Measurements from ENCODE around the gene CDNF. TPM values are rescaled to one million over a fixed set of nuclear protein-coding genes. Genes with fewer than 3 reads are reported as not detected.
A peak's percentile ranks its signal among the peaks of the same experiment; 100 is the strongest.

CDNF gene
- 1 to 10 TPM; 1.5 to 5.9 TPM for total RNA-seq
- polyA plus RNA-seq = 1 to 10 TPM; 2.7 to 3.1 TPM

GRCh38 chr10:14837757-14838581, at the start of gene CDNF, which contains the start of the genes HSPA14 and MSANTD7:
CDNF (minus strand) TSS chr10:14838037; CDS start chr10:14837946, 91 bp downstream.
HSPA14 (plus strand) TSS chr10:14838306; CDS start chr10:14838403, 97 bp downstream.
MSANTD7 (plus strand) TSS chr10:14838306; CDS start chr10:14842285, 3,979 bp downstream.
- H3K36me3 ChIP-seq (ENCODE audit: control insufficient read depth in 4 of 4, insufficient read depth in 3 of 4, low read depth in 1 of 4, low read length in 3 of 4) = peaks cover 1 to 18% (median 13%) of the 10 kb centered on the region in 4 donors
- peak; percentile 99 for DNase-seq (ENCODE audit: low spot score)
- H3K27me3 ChIP-seq (ENCODE audit: control insufficient read depth in 4 of 4, insufficient read depth in 4 of 4, low read length in 3 of 4) = no peaks in the 10 kb centered on the region
- peak within 1 kb of the TSS; percentile 82 to 90 for H3K9ac ChIP-seq (ENCODE audit: low read depth in 1 of 2, low read length in 2 of 2)
- H3K9me3 ChIP-seq (ENCODE audit: control insufficient read depth in 4 of 4, low read length in 3 of 4) = no peaks in the 10 kb centered on the region
- H3K4me1 ChIP-seq (ENCODE audit: control insufficient read depth in 4 of 4, insufficient read depth in 4 of 4, low read length in 3 of 4) = peaks cover 0 to 19% (median 9%) of the 10 kb centered on the region in 4 donors
- no peak for TF ChIP-seq FOXA2 (IDR thresholded peaks at IDR 0.05)
- peak; percentile 39 to 60 for TF ChIP-seq RAD21 (IDR thresholded peaks at IDR 0.05)
- TF ChIP-seq NR2F2 (IDR thresholded peaks at IDR 0.05) = no peak
- peak; percentile 38 for TF ChIP-seq TAF1 (conservative IDR thresholded peaks at IDR 0.05)
- TF ChIP-seq GABPA (IDR thresholded peaks at IDR 0.05 in 1 of 2, conservative IDR thresholded peaks at IDR 0.05 in 1 of 2) = peak in 1 of 2 donors; percentile 91
- no peak for TF ChIP-seq JUND (IDR thresholded peaks at IDR 0.05)
- TF ChIP-seq EGR1 (IDR thresholded peaks at IDR 0.05; ENCODE audit: low read depth in 2 of 2) = peak; percentile 24 to 30
- peak in 1 of 2 donors; percentile 26 for TF ChIP-seq HNF4A (conservative IDR thresholded peaks at IDR 0.05)
- TF ChIP-seq MAX (IDR thresholded peaks at IDR 0.05) = peak; percentile 43
- TF ChIP-seq REST (IDR thresholded peaks at IDR 0.05) = peak; percentile 93
- peak; percentile 96 for TF ChIP-seq ZBTB33 (IDR thresholded peaks at IDR 0.05)
- TF ChIP-seq FOXA1 (IDR thresholded peaks at IDR 0.05) = no peak
- TF ChIP-seq CTCF (IDR thresholded peaks at IDR 0.05; ENCODE audit: low read depth, low read length, missing input control) = no peak
- TF ChIP-seq SP1 (IDR thresholded peaks at IDR 0.05) = peak; percentile 79
- peak in 1 of 2 donors; percentile 15 for TF ChIP-seq RXRA (IDR thresholded peaks at IDR 0.05)
- TF ChIP-seq ATF3 (IDR thresholded peaks at IDR 0.05) = peak; percentile 51
- TF ChIP-seq HNF4G (IDR thresholded peaks at IDR 0.05) = no peak
- TF ChIP-seq YY1 (IDR thresholded peaks at IDR 0.05) = peak; percentile 91
- WGBS = under 1% methylated on average over 72 of the region's 72 CpGs
- H3K27ac ChIP-seq (ENCODE audit: low read depth in 1 of 2, low read length in 2 of 2) = peak within 1 kb of the TSS; percentile 88 to 95
- peak within 1 kb of the TSS; percentile 95 to 98 (median 97) for H3K4me3 ChIP-seq (ENCODE audit: low read depth in 1 of 3, low read length in 3 of 3)
